Measurements from ENCODE around the gene OSBPL5. TPM values are rescaled to one million over a fixed set of nuclear protein-coding genes. Genes with fewer than 3 reads are reported as not detected.
A peak's percentile ranks its signal among the peaks of the same experiment; 100 is the strongest.

Gene OSBPL5
- total and polyA plus RNA-seq, 11 donors = 10.1 to 27.7 (median 16.4) TPM

- intact Hi-C loops (cut with DNase I) = no loop called here
- WGBS, 4 donors = 90 to 95% (median 93%) methylated on average over 10 to 11 of the region's 11 CpGs
- DNase-seq = peak in 1 of 5 donors; percentile 6
Measured at GRCh38 chr11:3060436-3061025, 104.6 kb downstream of the OSBPL5 start.

GRCh38 chr11:3058753-3059664 lies 106.1 kb downstream of the OSBPL5 start:
- Histone ChIP-seq H3K4me1 (peaks cover 0 to 33% (median 17%) of the 10 kb centered on the region in 12 donors), H3K27me3 (no peaks in the 10 kb centered on the region), H3K27ac (peak overlapping the region in 3 of 12 donors; percentile 9 to 34 (median 16)), H3K9me3 (no peaks in the 10 kb centered on the region), H3K36me3 (peaks cover 0 to 7% (median 5%) of the 10 kb centered on the region in 9 donors), H3K4me3 (no peak overlapping the region)
- ATAC-seq = no peak
- peak in 1 of 5 donors; percentile 24 for DNase-seq
- no peak for TF ChIP-seq POLR2A (IDR thresholded peaks at IDR 0.05)
- TF ChIP-seq, protein P1, sequence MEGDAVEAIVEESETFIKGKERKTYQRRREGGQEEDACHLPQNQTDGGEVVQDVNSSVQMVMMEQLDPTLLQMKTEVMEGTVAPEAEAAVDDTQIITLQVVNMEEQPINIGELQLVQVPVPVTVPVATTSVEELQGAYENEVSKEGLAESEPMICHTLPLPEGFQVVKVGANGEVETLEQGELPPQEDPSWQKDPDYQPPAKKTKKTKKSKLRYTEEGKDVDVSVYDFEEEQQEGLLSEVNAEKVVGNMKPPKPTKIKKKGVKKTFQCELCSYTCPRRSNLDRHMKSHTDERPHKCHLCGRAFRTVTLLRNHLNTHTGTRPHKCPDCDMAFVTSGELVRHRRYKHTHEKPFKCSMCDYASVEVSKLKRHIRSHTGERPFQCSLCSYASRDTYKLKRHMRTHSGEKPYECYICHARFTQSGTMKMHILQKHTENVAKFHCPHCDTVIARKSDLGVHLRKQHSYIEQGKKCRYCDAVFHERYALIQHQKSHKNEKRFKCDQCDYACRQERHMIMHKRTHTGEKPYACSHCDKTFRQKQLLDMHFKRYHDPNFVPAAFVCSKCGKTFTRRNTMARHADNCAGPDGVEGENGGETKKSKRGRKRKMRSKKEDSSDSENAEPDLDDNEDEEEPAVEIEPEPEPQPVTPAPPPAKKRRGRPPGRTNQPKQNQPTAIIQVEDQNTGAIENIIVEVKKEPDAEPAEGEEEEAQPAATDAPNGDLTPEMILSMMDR (IDR thresholded peaks at IDR 0.05) = no peak
- intact Hi-C loops (cut with DNase I) = loop anchor here in 2 of 10 donors (10.0 kb wide), 1 partner anchor 106 kb away; the partner anchor contains the start of gene OSBPL5 (in 2 of the 2)
- 70 to 80% (median 79%) methylated on average over 13 of the region's 13 CpGs for WGBS, 4 donors

More at GRCh38 chr11:3060436-3061025, 104.6 kb downstream of the OSBPL5 start:
- H3K36me3 ChIP-seq = no peaks in the 10 kb centered on the region
- H3K27ac ChIP-seq = no peak overlapping the region
- H3K9me3 ChIP-seq = no peaks in the 10 kb centered on the region
- TF ChIP-seq POLR2A (IDR thresholded peaks at IDR 0.05) = no peak
- TF ChIP-seq, protein P1 (IDR thresholded peaks at IDR 0.05) = no peak
- H3K4me3 ChIP-seq = no peak overlapping the region
- no peaks in the 10 kb centered on the region for H3K27me3 ChIP-seq
- no peak for ATAC-seq
- peaks cover 0 to 25% (median 17%) of the 10 kb centered on the region in 12 donors for H3K4me1 ChIP-seq

DNA sequence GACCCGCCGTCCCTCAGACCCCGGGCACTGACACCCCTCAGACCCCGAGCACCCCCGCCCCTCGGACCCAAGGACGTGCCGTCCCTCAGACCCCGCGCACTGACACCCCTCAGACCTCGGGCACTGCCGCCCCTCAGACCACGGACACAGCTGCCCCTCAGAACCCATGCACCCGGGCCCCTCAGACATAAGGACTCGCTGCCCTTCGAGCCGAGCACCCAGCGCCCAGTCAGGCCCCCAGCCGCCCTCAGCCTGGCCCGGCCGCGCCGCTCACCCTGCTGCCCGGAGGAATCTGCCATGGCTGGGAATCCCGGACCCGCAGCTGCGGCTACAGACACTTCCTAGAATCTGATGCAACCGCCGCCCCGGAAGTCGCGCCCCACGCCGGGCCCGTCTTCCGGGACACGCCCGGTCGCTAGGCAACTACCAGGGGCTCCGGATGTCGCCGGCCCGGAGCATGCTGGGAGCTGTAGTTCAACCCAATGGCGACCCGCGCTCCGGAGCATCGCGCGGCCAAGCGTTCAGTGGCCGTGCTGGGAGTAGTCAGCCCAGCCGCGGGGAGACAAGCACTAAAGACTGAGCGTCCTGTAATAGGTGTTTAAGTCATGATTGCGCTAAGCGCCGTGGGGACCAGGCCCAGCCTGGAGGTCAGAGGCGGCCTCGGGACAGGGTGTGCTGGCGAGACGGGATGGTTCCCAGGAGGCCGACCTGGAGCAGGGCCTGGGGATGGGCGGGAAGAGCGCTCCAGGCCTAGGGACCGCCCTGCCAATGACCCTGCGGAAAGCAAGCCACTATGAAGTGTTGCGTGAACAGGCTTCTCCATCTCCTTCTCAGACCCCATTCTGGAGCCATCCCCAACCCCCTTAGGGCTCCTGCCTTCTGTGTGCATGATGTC lies 107.8 kb downstream of the OSBPL5 start, which contains the start of gene CARS1:
Gene CARS1, minus strand, starts transcription at position 355 of the 895 bp plus-strand sequence. Its CDS starts 56 bp downstream, at position 299.
- Histone ChIP-seq H3K9me3 (no peaks in the 10 kb centered on the region), H3K27me3 (no peaks in the 10 kb centered on the region), H3K36me3 (peaks cover 0 to 7% (median 5%) of the 10 kb centered on the region in 9 donors), H3K4me1 (peaks cover 0 to 40% (median 25%) of the 10 kb centered on the region in 12 donors), H3K4me3 (peak within 1 kb of the TSS; percentile 68 to 99 (median 88)), H3K27ac (peak within 1 kb of the TSS; percentile 48 to 91 (median 82))
- TF ChIP-seq, protein P1 (IDR thresholded peaks at IDR 0.05) = peak in 1 of 12 donors; percentile 11
- TF ChIP-seq POLR2A (IDR thresholded peaks at IDR 0.05) = peak in 1 of 2 donors; percentile 81
- peak; percentile 96 to 99 (median 98) for ATAC-seq
- intact Hi-C loops (cut with DNase I) = loop anchor here in 2 of 10 donors (10.0 kb wide), 1 partner anchor 107 kb away; the partner anchor contains the start of gene OSBPL5 (in 2 of the 2)
- DNase-seq = peak; percentile 96 to 98 (median 97)
- WGBS, 4 donors = 0 to 2% (median 2%) methylated on average over 29 to 68 of the region's 68 CpGs

Data from heart left ventricle (tissue), 16 donors.